ENCODE results near the gene HDAC4. TPM values are rescaled to one million over a fixed set of nuclear protein-coding genes. Genes with fewer than 3 reads are reported as not detected.

The HDAC4 gene
- total and polyA plus RNA-seq, 2 experiments from 2014 or later: 8.1 to 41.8 TPM

GRCh38 chr2:239433777-239434403, 33.1 kb upstream of the HDAC4 start:
- H3K4me2 ChIP-seq: no peak overlapping the region
- no peaks in the 10 kb centered on the region for H4K20me1 ChIP-seq (replicated peaks; ENCODE audit: insufficient read depth)
- 0 out of 2 replicates have a peak, but pooled peaks cover 2% of the 10 kb centered on the region for H3K9me2 ChIP-seq (ENCODE audit: insufficient read depth)
- H3K4me3 Mint-ChIP-seq: no peak overlapping the region
- no peaks in the 10 kb centered on the region; the same call in 2 of the 3 replicates for H3K36me3 Mint-ChIP-seq (ENCODE audit: low read depth)
- no peak overlapping the region for H3K4me3 ChIP-seq
- no peaks in the 10 kb centered on the region for H3K4me1 ChIP-seq (ENCODE audit: insufficient read depth)
- no peaks in the 10 kb centered on the region for H3F3A ChIP-seq (replicated peaks; ENCODE audit: low read depth)
- H3K79me2 ChIP-seq (replicated peaks; ENCODE audit: insufficient read depth): no peaks in the 10 kb centered on the region
- no peak overlapping the region for H3K27ac Mint-ChIP-seq
- ATAC-seq (no peak), DNase-seq (ENCODE audit: low spot score) (no peak)
- H3K36me3 ChIP-seq (ENCODE audit: insufficient read depth): no peaks in the 10 kb centered on the region
- no peak for TF ChIP-seq ZNF114 (CRISPR knock-in tag; IDR thresholded peaks at IDR 0.05)
- no peak for TF ChIP-seq CTCF (conservative IDR thresholded peaks at IDR 0.05; ENCODE audit: low read depth in 2 of 2)
- no peak for TF ChIP-seq STAT1 (IDR thresholded peaks at IDR 0.05; ENCODE audit: unreplicated experiment)
- no peak for TF ChIP-seq REST (IDR thresholded peaks at IDR 0.05; ENCODE audit: unreplicated experiment)
- no peak for TF ChIP-seq POLR2AphosphoS5 (IDR thresholded peaks at IDR 0.05; ENCODE audit: low read depth)
- no peak for TF ChIP-seq ZNF462 (CRISPR knock-in tag; IDR thresholded peaks at IDR 0.05)
- TF ChIP-seq ZNF331 (CRISPR knock-in tag; IDR thresholded peaks at IDR 0.05; ENCODE audit: low read depth): no peak
- no peak for TF ChIP-seq NANOG (IDR thresholded peaks at IDR 0.05; ENCODE audit: borderline replicate concordance)
- TF ChIP-seq JUNB (IDR thresholded peaks at IDR 0.05; ENCODE audit: unreplicated experiment): no peak
- no peak for TF ChIP-seq CREB1 (CRISPR knock-in tag; IDR thresholded peaks at IDR 0.05; ENCODE audit: low read depth)
- no peak for TF ChIP-seq EZH2 (IDR thresholded peaks at IDR 0.05; ENCODE audit: low read depth, unreplicated experiment)
- no peak for TF ChIP-seq EZH2phosphoT487 (IDR thresholded peaks at IDR 0.05; ENCODE audit: unreplicated experiment)
- no peak for TF ChIP-seq ETS1 (IDR thresholded peaks at IDR 0.05)
- H3K27me3 Mint-ChIP-seq (ENCODE audit: insufficient read depth, low read depth, poor library complexity): peaks cover 3% of the 10 kb centered on the region
- H3K9me3 Mint-ChIP-seq: no peaks in the 10 kb centered on the region; the same call in 1 of the 3 replicates
- H3K27ac ChIP-seq (ENCODE audit: low read depth): no peak overlapping the region
- H2AFZ ChIP-seq: no peak overlapping the region
- no peaks in the 10 kb centered on the region for H3K4me1 Mint-ChIP-seq
- H3K27me3 ChIP-seq (ENCODE audit: insufficient read depth): no peaks in the 10 kb centered on the region

All from GM23338 (cell line).